HG02759 (cell line): ENCODE results near the gene KRT16.
"Not testable (repeated sequence)": the region's sequence is repeated elsewhere in the genome, so short reads cannot be mapped to it uniquely, and the experiment has no call there.

ENCODE experiments used
- ATAC-seq: cut with Tn5 transposase; IDR thresholded peaks from one replicate; pipeline ENCODE4 v1.9.1; 2021; ENCODE audit warnings: mild to moderate bottlenecking, moderate library complexity; ENCODE audit not compliant: unreplicated experiment

The KRT16 gene

GRCh38 chr17:41612376-41613160 lies at the start of gene KRT16:
KRT16 (minus strand) TSS chr17:41612767; CDS start chr17:41612688, 79 bp downstream.
- ATAC-seq, result not testable (repeated sequence)

- ATAC-seq, result no peak
These were observed 47.7 kb upstream of the KRT16 start for GRCh38 chr17:41660221-41660711.

GRCh38 chr17:41659427-41660212 lies 47.1 kb upstream of the KRT16 start:
- no peak for ATAC-seq

- ATAC-seq, result no peak
These were observed 46.3 kb upstream of the KRT16 start for GRCh38 chr17:41658846-41659245.

- no peak for ATAC-seq
These were observed 45.4 kb upstream of the KRT16 start for GRCh38 chr17:41657936-41658335.

- no peak for ATAC-seq
These were observed 44.7 kb upstream of the KRT16 start for GRCh38 chr17:41657176-41657754.

- no peak for ATAC-seq
These were observed 43.9 kb upstream of the KRT16 start for GRCh38 chr17:41656249-41657023.

- no peak for ATAC-seq
These were observed 43.1 kb upstream of the KRT16 start for GRCh38 chr17:41655611-41656111.

GRCh38 chr17:41654678-41655607 lies 42.4 kb upstream of the KRT16 start:
- ATAC-seq, result no peak

GRCh38 chr17:41653892-41654677 lies 41.5 kb upstream of the KRT16 start:
- no peak for ATAC-seq

GRCh38 chr17:41653421-41653820 lies 40.9 kb upstream of the KRT16 start:
- no peak for ATAC-seq

GRCh38 chr17:41652461-41652970 lies 39.9 kb upstream of the KRT16 start:
- no peak for ATAC-seq

- ATAC-seq, result no peak
These were observed 39.3 kb upstream of the KRT16 start for GRCh38 chr17:41651625-41652460.

- ATAC-seq, result no peak
These were observed 38.4 kb upstream of the KRT16 start for GRCh38 chr17:41650794-41651624.

GRCh38 chr17:41649923-41650519 lies 37.5 kb upstream of the KRT16 start:
- no peak for ATAC-seq
